IMR-90 (cell line): ENCODE results near the gene DCHS2.

Experiments
- CTCF ChIP-seq: conservative IDR thresholded peaks from 2 replicates; pipeline ENCODE4 v1.5.1; 2012; ENCODE audit warnings: mild to moderate bottlenecking, low read depth, low read length, improper control_type of control experiment
- ELK1 ChIP-seq: fragments of 150-350 bp; IDR thresholded peaks from 2 replicates; pipeline ENCODE4 v1.6.1; 2016; ENCODE audit warnings: low read depth, mild to moderate bottlenecking, low read length, moderate library complexity, borderline replicate concordance

- TF ChIP-seq CTCF: no peak
- no peak for TF ChIP-seq ELK1
Measured at GRCh38 chr4:154230723-154231122, 260.9 kb downstream of the DCHS2 start.
